Mesenchymal stem cell (in vitro differentiated cells and primary cell): ENCODE measurements around the gene BPHL.
A peak's percentile ranks its signal among the peaks of the same experiment; 100 is the strongest.
"Not testable (repeated sequence)": the region's sequence is repeated elsewhere in the genome, so short reads cannot be mapped to it uniquely, and the experiment has no call there.

ENCODE experiments used
- DNase-seq: peaks from one replicate; pipeline ENCODE4 v3.0.0-alpha.2; 2013
- H2AFZ ChIP-seq: one replicate; pipeline ENCODE4 v1.6.1; 2013; ENCODE audit warnings: low read depth, mild to moderate bottlenecking, control low read depth, inconsistent platforms, low read length, moderate library complexity
- H2AK5ac ChIP-seq: 2 replicates; pipeline ENCODE4 v1.6.1; 2013; ENCODE audit warnings: low read length, moderate library complexity, mild to moderate bottlenecking, inconsistent platforms; ENCODE audit not compliant: severe bottlenecking
- H2BK120ac ChIP-seq: one replicate; pipeline ENCODE4 v1.6.1; 2013; ENCODE audit warnings: low read depth, mild to moderate bottlenecking, inconsistent platforms, low read length, moderate library complexity
- H2BK12ac ChIP-seq, 2 experiments: one replicate each; pipeline ENCODE4 v1.6.1; 2013; ENCODE audit warnings: inconsistent platforms in 2 of 2, low read length in 2 of 2, mild to moderate bottlenecking in 2 of 2, moderate library complexity in 2 of 2, control low read depth in 1 of 2
- H2BK15ac ChIP-seq: one replicate; pipeline ENCODE4 v1.6.1; 2013; ENCODE audit warnings: mild to moderate bottlenecking, low read depth, inconsistent platforms; ENCODE audit not compliant: poor library complexity, severe bottlenecking
- H2BK5ac ChIP-seq: 2 replicates; pipeline ENCODE4 v1.6.1; 2013; ENCODE audit warnings: low read depth, mild to moderate bottlenecking, low read length, control low read depth, inconsistent platforms; ENCODE audit not compliant: poor library complexity, severe bottlenecking
- H3K14ac ChIP-seq, 2 experiments: one replicate each; pipeline ENCODE4 v1.6.1; 2013; ENCODE audit warnings: inconsistent platforms in 2 of 2, low read length in 2 of 2, control low read depth in 1 of 2, mild to moderate bottlenecking in 1 of 2, moderate library complexity in 1 of 2
- H3K18ac ChIP-seq, 2 experiments: one replicate each; pipeline ENCODE4 v1.6.1; 2013; ENCODE audit warnings: inconsistent platforms in 2 of 2, low read length in 2 of 2, control low read depth in 1 of 2, low read depth in 1 of 2, mild to moderate bottlenecking in 1 of 2
- H3K23ac ChIP-seq, 2 experiments: one replicate each; pipeline ENCODE4 v1.6.1; 2013; ENCODE audit warnings: inconsistent platforms in 2 of 2, low read length in 2 of 2, mild to moderate bottlenecking in 2 of 2, moderate library complexity in 2 of 2, control low read depth in 1 of 2
- H3K27ac ChIP-seq: 2 replicates; pipeline ENCODE4 v1.5.1; 2013; ENCODE audit warnings: mild to moderate bottlenecking, moderate library complexity, low read length, control low read depth, inconsistent platforms; ENCODE audit not compliant: poor library complexity, severe bottlenecking
- H3K27me3 ChIP-seq, 2 experiments: 2 replicates each; pipeline versions ENCODE4 v1.6.1 to v1.7.0; 2013; ENCODE audit warnings: low read length in 2 of 2, mild to moderate bottlenecking in 2 of 2, moderate library complexity in 2 of 2, control low read depth in 1 of 2, inconsistent platforms in 1 of 2; ENCODE audit not compliant: control insufficient read depth in 1 of 2, insufficient read depth in 1 of 2
- H3K36me3 ChIP-seq, 2 experiments: 2 replicates each; pipeline versions ENCODE4 v1.6.1 to v1.7.0; 2013; ENCODE audit warnings: low read length in 2 of 2, control low read depth in 1 of 2, inconsistent platforms in 1 of 2, low read depth in 1 of 2, mild to moderate bottlenecking in 1 of 2; ENCODE audit not compliant: insufficient read depth in 2 of 2, control insufficient read depth in 1 of 2
- H3K4ac ChIP-seq, 2 experiments: one replicate each; pipeline ENCODE4 v1.6.1; 2013; ENCODE audit warnings: inconsistent platforms in 2 of 2, low read length in 2 of 2, mild to moderate bottlenecking in 2 of 2, moderate library complexity in 2 of 2, control low read depth in 1 of 2, low read depth in 1 of 2
- H3K4me1 ChIP-seq: 2 replicates; pipeline ENCODE4 v1.6.1; 2013; ENCODE audit warnings: low read depth, low read length, control low read depth; ENCODE audit not compliant: control insufficient read depth, insufficient read depth
- H3K4me2 ChIP-seq: 2 replicates; pipeline ENCODE4 v1.6.1; 2013; ENCODE audit warnings: low read length, mild to moderate bottlenecking, inconsistent platforms; ENCODE audit not compliant: poor library complexity, severe bottlenecking
- H3K4me3 ChIP-seq, 2 experiments: 2 replicates each; pipeline versions ENCODE4 v1.5.1 to v1.7.0; 2013; ENCODE audit warnings: low read length in 2 of 2, mild to moderate bottlenecking in 2 of 2, control low read depth in 1 of 2, low read depth in 1 of 2; ENCODE audit not compliant: insufficient read depth in 1 of 2
- H3K79me1 ChIP-seq: replicated peaks from 2 replicates; pipeline ENCODE4 v1.6.1; 2013; ENCODE audit warnings: mild to moderate bottlenecking, control low read depth, low read length, inconsistent platforms; ENCODE audit not compliant: poor library complexity, severe bottlenecking
- H3K9ac ChIP-seq: 2 replicates; pipeline ENCODE4 v1.7.0; 2013; ENCODE audit warnings: mild to moderate bottlenecking, low read length, moderate library complexity
- H3K9me3 ChIP-seq: 2 replicates; pipeline ENCODE4 v1.7.0; 2013; ENCODE audit warnings: mild to moderate bottlenecking, low read length; ENCODE audit not compliant: control insufficient read depth
- H4K8ac ChIP-seq: one replicate; pipeline ENCODE4 v1.6.1; 2013; ENCODE audit warnings: inconsistent platforms, mild to moderate bottlenecking, low read length, moderate library complexity
- H4K91ac ChIP-seq: one replicate; pipeline ENCODE4 v1.6.1; 2013; ENCODE audit warnings: mild to moderate bottlenecking, low read length, inconsistent platforms
- WGBS: methylation state at CpG from one replicate; pipeline ENCODE4 v1.1.7; 2013; ENCODE audit warnings: mixed read lengths; 5-methylcytosine and 5-hydroxymethylcytosine counted together

BPHL gene

DNA sequence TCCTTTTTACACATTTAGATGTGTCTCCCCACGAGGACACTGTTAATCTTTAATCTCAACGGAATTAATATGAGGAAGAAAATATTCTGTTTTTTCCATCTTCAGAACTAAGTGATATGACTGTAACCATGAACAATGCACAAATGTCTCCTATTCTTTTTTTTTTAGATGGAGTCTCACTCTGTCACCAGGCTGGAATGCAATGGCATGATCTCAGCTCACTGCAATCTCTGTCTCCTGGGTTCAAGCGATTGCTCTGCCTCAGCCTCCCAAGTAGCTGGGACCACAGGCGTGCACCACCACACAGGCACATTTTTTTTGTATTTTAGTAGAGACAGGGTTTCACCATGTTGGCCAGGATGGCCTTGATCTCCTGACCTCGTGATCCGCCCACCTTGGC, 19.4 kb downstream of the BPHL start:
- not testable (repeated sequence) for H3K23ac ChIP-seq, H3K4me2 ChIP-seq, H4K8ac ChIP-seq, H2BK5ac ChIP-seq, DNase-seq, H3K4me3 ChIP-seq, H3K14ac ChIP-seq, H2BK120ac ChIP-seq, H3K18ac ChIP-seq, H3K79me1 ChIP-seq, H2BK15ac ChIP-seq, H2AK5ac ChIP-seq, H3K27me3 ChIP-seq, H3K9me3 ChIP-seq, H4K91ac ChIP-seq, H2BK12ac ChIP-seq, H3K9ac ChIP-seq, H2AFZ ChIP-seq, H3K27ac ChIP-seq, H3K4ac ChIP-seq
- WGBS = 88% methylated on average over 6 of the region's 6 CpGs
- Histone ChIP-seq H3K36me3 (peaks cover 22 to 80% of the 10 kb centered on the region in 2 experiments), H3K4me1 (peaks cover 20% of the 10 kb centered on the region)

DNA sequence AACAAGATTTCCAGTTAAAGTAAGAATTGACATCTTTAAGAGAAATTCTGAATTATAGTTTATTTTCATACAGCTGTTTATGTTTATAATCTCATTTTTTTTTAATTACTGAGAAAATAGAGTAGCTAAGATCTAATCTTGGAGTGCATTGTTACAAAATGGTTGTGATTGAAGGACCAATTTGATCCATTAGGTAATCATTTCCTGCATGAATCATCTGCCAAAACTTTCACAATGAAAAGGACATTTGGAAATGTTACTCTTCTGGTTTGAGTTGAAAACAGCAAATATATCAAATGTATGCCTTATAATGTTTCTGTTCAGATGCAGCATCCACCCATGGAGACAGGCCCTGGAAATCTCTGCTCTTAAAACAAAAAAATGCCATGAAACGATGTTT, 19.8 kb downstream of the BPHL start:
- WGBS = 85% methylated on average over 1 of the region's 1 CpG
- H3K14ac ChIP-seq = no peak overlapping the region
- H3K36me3 ChIP-seq = peaks cover 19 to 80% of the 10 kb centered on the region in 2 experiments
- peaks cover 20% of the 10 kb centered on the region for H3K4me1 ChIP-seq
- no peak overlapping the region for H2BK5ac ChIP-seq
- H3K18ac ChIP-seq = no peak overlapping the region
- H2BK15ac ChIP-seq = no peak overlapping the region
- H2BK120ac ChIP-seq = no peak overlapping the region
- no peak overlapping the region for H4K91ac ChIP-seq
- H3K4me2 ChIP-seq = no peak overlapping the region
- H2BK12ac ChIP-seq = no peak overlapping the region
- no peak overlapping the region for H3K4me3 ChIP-seq
- H3K23ac ChIP-seq = no peak overlapping the region
- H3K9ac ChIP-seq = peak overlapping the region; percentile 16
- peak overlapping the region; percentile 90 for H3K27ac ChIP-seq
- H3K9me3 ChIP-seq = no peaks in the 10 kb centered on the region
- DNase-seq = peak; percentile 44
- no peak overlapping the region for H2AFZ ChIP-seq
- H3K79me1 ChIP-seq = peaks cover 2% of the 10 kb centered on the region
- H3K27me3 ChIP-seq = no peaks in the 10 kb centered on the region
- no peak overlapping the region for H3K4ac ChIP-seq
- H4K8ac ChIP-seq = no peak overlapping the region
- H2AK5ac ChIP-seq = no peak overlapping the region

DNA sequence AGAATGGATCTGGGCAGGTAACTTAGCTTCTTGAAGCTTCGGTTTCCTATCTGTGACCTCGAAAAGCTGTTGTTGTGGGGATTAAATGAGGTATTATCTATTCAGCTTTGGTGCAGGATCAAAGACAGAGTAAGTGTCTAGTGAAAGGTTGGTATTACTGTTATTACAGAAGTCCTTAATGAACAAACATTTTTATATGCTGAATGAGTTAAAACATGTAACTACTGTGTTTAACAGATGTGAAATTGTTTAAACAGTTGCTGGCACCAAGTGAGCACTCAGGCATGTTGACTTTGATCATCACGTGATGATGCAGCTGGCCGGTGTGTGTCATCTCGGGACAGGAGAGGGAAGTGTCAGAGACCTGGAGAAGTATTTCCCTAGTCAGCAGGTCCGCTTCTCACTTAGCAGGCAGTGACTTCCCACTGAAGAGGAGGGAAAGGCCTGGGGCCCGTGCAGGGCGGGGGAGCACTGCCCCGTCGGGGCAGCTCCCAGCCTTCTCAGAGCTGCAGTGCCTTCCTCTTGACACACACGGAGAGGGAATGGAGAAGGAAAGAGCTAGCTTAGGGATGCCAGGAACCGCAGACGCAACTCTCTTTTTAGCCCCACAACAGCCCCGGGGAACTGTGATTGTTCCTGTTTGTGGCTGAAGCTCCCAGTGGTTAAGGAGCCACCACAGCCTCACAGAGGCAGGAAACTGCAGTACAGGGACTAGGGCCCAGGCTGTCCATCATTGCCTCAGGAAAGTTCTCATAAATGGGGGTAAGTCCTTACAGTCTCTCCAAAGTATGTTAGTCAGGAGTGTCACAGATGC, 20.8 kb downstream of the BPHL start:
- peak overlapping the region in 1 of 2 experiments; percentile 25 for H2BK12ac ChIP-seq
- peak overlapping the region; percentile 24 for H3K4me2 ChIP-seq
- peak overlapping the region; percentile 90 for H3K27ac ChIP-seq
- no peaks in the 10 kb centered on the region for H3K79me1 ChIP-seq
- DNase-seq = peak; percentile 84
- no peak overlapping the region for H3K23ac ChIP-seq
- H3K27me3 ChIP-seq = no peaks in the 10 kb centered on the region
- H3K4me1 ChIP-seq = peaks cover 19% of the 10 kb centered on the region
- H3K9me3 ChIP-seq = no peaks in the 10 kb centered on the region
- peak overlapping the region in 1 of 2 experiments; percentile 68 for H3K18ac ChIP-seq
- H3K14ac ChIP-seq = peak overlapping the region in 1 of 2 experiments; percentile 62
- H2BK15ac ChIP-seq = peak overlapping the region; percentile 26
- H4K91ac ChIP-seq = peak overlapping the region; percentile 43
- H3K4ac ChIP-seq = no peak overlapping the region
- WGBS = 65% methylated on average over 14 of the region's 14 CpGs
- H3K9ac ChIP-seq = no peak overlapping the region
- H2AFZ ChIP-seq = peak overlapping the region; percentile 53
- H3K4me3 ChIP-seq = no peak overlapping the region
- H2BK120ac ChIP-seq = no peak overlapping the region
- no peak overlapping the region for H4K8ac ChIP-seq
- H2BK5ac ChIP-seq = peak overlapping the region; percentile 48
- peaks cover 22 to 76% of the 10 kb centered on the region in 2 experiments for H3K36me3 ChIP-seq
- H2AK5ac ChIP-seq = peak overlapping the region; percentile 89

DNA sequence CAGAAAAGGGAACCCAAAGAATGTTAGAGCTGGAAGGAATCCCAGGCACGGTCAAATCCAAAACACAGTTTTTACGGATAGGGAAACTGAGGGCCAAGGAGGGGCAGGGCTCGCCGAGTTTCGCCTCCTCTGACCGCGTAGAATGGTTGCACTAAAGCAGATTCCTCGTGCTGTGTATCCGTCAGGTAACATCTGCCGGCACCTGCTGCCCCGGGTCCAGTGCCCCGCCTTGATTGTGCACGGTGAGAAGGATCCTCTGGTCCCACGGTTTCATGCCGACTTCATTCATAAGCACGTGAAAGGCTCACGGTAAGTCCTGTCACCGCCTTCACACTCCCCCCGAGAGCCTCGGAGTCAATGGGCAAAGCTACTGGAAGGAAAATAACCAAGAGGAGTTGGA, 21.7 kb downstream of the BPHL start:
- Histone ChIP-seq H2BK5ac (no peak overlapping the region), H2AFZ (no peak overlapping the region), H2BK120ac (no peak overlapping the region), H4K8ac (no peak overlapping the region), H3K4me1 (peaks cover 19% of the 10 kb centered on the region), H4K91ac (no peak overlapping the region), H3K14ac (no peak overlapping the region), H2AK5ac (no peak overlapping the region), H3K18ac (no peak overlapping the region), H3K4ac (no peak overlapping the region), H2BK12ac (no peak overlapping the region), H3K9ac (no peak overlapping the region), H3K27me3 (no peaks in the 10 kb centered on the region), H2BK15ac (no peak overlapping the region), H3K36me3 (peaks cover 25 to 74% of the 10 kb centered on the region in 2 experiments), H3K9me3 (no peaks in the 10 kb centered on the region), H3K79me1 (peaks cover 2% of the 10 kb centered on the region), H3K4me3 (no peak overlapping the region), H3K23ac (no peak overlapping the region), H3K27ac (no peak overlapping the region), H3K4me2 (no peak overlapping the region)
- WGBS = 98% methylated on average over 20 of the region's 20 CpGs
- no peak for DNase-seq
